ENCODE measurements around the gene PRPF4. TPM values are rescaled to one million over a fixed set of nuclear protein-coding genes. Genes with fewer than 3 reads are reported as not detected.
A peak's percentile ranks its signal among the peaks of the same experiment; 100 is the strongest.

The PRPF4 gene
- total RNA-seq, 1 donor from 2014 or later, result 5.4 TPM

GRCh38 chr9:113307396-113307975 lies 32.0 kb downstream of the PRPF4 start:
- Histone ChIP-seq H3K36me3 (no peaks in the 10 kb centered on the region), H3K27me3 (no peaks in the 10 kb centered on the region), H3K4me3 (no peak overlapping the region), H3K9me3 (no peaks in the 10 kb centered on the region), H3K4me1 (no peaks in the 10 kb centered on the region), H3K27ac (no peak overlapping the region)
- intact Hi-C loops (cut with DNase I), result no loop called here
- DNase-seq (ENCODE audit: low spot score in 2 of 2), result no peak
- no peak for TF ChIP-seq CTCF (IDR thresholded peaks at IDR 0.05)

- Histone ChIP-seq H3K36me3 (no peaks in the 10 kb centered on the region), H3K27me3 (no peaks in the 10 kb centered on the region), H3K27ac (no peak overlapping the region), H3K4me3 (no peak overlapping the region), H3K4me1 (no peaks in the 10 kb centered on the region), H3K9me3 (no peaks in the 10 kb centered on the region)
- intact Hi-C loops (cut with DNase I), result no loop called here
- TF ChIP-seq CTCF (IDR thresholded peaks at IDR 0.05), result peak in 2 of 3 experiments; percentile 40 to 54
- DNase-seq (ENCODE audit: low spot score in 2 of 2), result no peak
Measured at GRCh38 chr9:113309204-113309813, 33.9 kb downstream of the PRPF4 start.

- no peak overlapping the region for H3K27ac ChIP-seq
Measured at GRCh38 chr9:113310538-113310937, 35.1 kb downstream of the PRPF4 start.

GRCh38 chr9:113311961-113312360 lies 36.5 kb downstream of the PRPF4 start:
- no peak for DNase-seq (ENCODE audit: low spot score in 2 of 2)
- no peak for TF ChIP-seq CTCF (IDR thresholded peaks at IDR 0.05)
- intact Hi-C loops (cut with DNase I), result no loop called here
- peaks cover 0 to 5% of the 10 kb centered on the region in 2 donors for H3K4me1 ChIP-seq
- H3K4me3 ChIP-seq, result no peak overlapping the region
- H3K9me3 ChIP-seq, result no peaks in the 10 kb centered on the region
- no peaks in the 10 kb centered on the region for H3K27me3 ChIP-seq
- H3K27ac ChIP-seq, result no peak overlapping the region
- H3K36me3 ChIP-seq, result no peaks in the 10 kb centered on the region

More at GRCh38 chr9:113310538-113310937, 35.1 kb downstream of the PRPF4 start:
- Histone ChIP-seq H3K4me3 (no peak overlapping the region), H3K27me3 (no peaks in the 10 kb centered on the region), H3K9me3 (no peaks in the 10 kb centered on the region), H3K36me3 (no peaks in the 10 kb centered on the region), H3K4me1 (no peaks in the 10 kb centered on the region)
- intact Hi-C loops (cut with DNase I), result no loop called here
- DNase-seq (ENCODE audit: low spot score in 2 of 2), result no peak
- no peak for TF ChIP-seq CTCF (IDR thresholded peaks at IDR 0.05)

GRCh38 chr9:113313261-113313660 lies 37.8 kb downstream of the PRPF4 start:
- H3K27me3 ChIP-seq, result no peaks in the 10 kb centered on the region
- H3K36me3 ChIP-seq, result no peaks in the 10 kb centered on the region
- DNase-seq (ENCODE audit: low spot score in 2 of 2), result no peak
- no peak for TF ChIP-seq CTCF (IDR thresholded peaks at IDR 0.05)
- intact Hi-C loops (cut with DNase I), result no loop called here
- no peak overlapping the region for H3K4me3 ChIP-seq
- no peaks in the 10 kb centered on the region for H3K9me3 ChIP-seq
- H3K4me1 ChIP-seq, result peaks cover 0 to 14% of the 10 kb centered on the region in 2 donors
- H3K27ac ChIP-seq, result no peak overlapping the region
